ENCODE results near the gene ABHD17A. TPM values are rescaled to one million over a fixed set of nuclear protein-coding genes. Genes with fewer than 3 reads are reported as not detected.

The ABHD17A gene
- total and polyA plus RNA-seq, 8 donors: 41.3 to 72.7 (median 56.8) TPM

DNA sequence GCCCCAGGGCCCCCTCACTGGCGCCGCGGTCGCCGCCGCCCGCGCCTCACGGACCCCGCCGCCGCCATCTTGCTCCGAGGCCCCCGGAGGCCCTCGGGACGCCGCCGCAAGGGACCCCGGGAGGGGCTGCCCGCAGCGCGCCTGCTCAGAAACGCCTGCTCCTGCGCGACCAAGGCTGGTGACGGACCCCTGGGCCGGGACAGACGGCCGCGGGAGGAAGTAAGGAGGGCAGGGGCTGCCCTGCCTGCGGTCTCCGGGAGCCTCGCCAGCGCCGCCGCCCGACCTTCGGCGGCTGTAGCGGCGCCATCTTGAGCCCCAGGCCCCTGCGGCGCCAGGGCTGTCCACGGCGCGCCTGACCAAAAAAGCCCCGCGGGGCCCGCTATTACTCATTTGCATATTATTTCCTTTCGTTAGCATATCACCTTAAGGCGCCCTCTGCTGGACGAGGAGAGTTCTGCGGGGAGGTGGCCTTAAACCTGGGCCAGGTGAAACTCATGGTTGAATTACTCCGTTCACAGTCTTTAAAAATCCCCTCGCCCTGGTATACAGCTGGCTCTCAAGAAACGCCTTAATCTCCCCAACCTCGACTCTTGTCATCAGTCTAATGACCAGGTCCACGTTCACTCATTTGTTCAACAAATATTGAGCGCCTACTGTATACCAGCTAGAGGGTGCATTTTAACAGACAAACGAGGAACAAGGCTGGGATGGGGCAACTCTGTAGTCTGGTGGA, 36.7 kb downstream of the ABHD17A start, which contains the start of gene REXO1:
REXO1 (minus strand) TSS at position 85 of the 733 bp plus-strand sequence. CDS start 125 bp downstream, outside the sequence.
- DNase-seq (peak; percentile 92 to 97 (median 96)), ATAC-seq (peak; percentile 91)
- Histone ChIP-seq H3K4me3 (peak within 1 kb of the TSS; percentile 97 to 100), H3K27ac (peak within 1 kb of the TSS; percentile 99), H3K27me3 (no peaks in the 10 kb centered on the region), H3K4me1 (peaks cover 19 to 70% of the 10 kb centered on the region in 2 donors), H3K36me3 (peaks cover 0 to 19% of the 10 kb centered on the region in 2 donors), H3K9me3 (no peaks in the 10 kb centered on the region)
- TF ChIP-seq, protein P1, sequence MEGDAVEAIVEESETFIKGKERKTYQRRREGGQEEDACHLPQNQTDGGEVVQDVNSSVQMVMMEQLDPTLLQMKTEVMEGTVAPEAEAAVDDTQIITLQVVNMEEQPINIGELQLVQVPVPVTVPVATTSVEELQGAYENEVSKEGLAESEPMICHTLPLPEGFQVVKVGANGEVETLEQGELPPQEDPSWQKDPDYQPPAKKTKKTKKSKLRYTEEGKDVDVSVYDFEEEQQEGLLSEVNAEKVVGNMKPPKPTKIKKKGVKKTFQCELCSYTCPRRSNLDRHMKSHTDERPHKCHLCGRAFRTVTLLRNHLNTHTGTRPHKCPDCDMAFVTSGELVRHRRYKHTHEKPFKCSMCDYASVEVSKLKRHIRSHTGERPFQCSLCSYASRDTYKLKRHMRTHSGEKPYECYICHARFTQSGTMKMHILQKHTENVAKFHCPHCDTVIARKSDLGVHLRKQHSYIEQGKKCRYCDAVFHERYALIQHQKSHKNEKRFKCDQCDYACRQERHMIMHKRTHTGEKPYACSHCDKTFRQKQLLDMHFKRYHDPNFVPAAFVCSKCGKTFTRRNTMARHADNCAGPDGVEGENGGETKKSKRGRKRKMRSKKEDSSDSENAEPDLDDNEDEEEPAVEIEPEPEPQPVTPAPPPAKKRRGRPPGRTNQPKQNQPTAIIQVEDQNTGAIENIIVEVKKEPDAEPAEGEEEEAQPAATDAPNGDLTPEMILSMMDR (IDR thresholded peaks at IDR 0.05): peak; percentile 85 to 96
- intact Hi-C loops (cut with DNase I): no loop called here

DNA sequence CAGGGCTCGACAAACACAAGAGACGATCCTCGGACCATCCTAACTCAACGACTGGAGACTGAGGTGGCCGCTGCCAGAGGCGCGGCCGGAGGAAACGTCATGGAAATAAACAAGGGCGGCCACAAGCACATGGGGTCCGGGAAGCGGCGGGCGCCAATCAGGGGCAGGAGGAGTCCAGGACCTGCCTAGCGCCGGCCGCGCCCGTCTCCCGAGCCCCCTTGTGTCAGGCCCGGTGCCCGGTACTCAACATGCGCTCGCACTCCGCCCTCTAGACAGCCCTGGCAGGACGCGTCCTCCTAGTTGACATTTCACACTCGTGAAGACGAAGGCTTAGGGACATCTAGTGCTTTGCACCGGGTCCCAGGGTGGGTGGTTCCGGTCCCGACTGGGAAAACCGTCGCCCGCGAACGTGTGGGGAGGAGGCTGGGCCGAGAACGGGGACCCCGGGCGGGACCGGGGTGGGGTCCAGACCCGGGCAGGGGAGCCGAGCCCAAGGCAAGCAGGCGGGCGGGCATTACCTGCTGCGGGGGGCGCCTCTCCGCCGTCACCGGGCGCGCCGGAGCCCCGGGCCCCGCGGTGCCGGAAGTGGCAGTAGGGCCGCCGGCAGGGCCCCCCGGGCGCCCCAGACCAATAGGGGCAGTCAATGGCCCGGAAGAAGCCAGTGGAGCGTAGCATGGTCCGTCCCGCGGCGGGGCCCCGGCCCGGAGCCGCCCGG, 37.5 kb downstream of the ABHD17A start:
- intact Hi-C loops (cut with DNase I): no loop called here
- ATAC-seq (no peak), DNase-seq (peak in 1 of 4 donors; percentile 85)
- peak overlapping the region; percentile 97 to 100 for H3K4me3 ChIP-seq
- H3K9me3 ChIP-seq: no peaks in the 10 kb centered on the region
- peak overlapping the region; percentile 99 for H3K27ac ChIP-seq
- peaks cover 16 to 70% of the 10 kb centered on the region in 2 donors for H3K4me1 ChIP-seq
- no peaks in the 10 kb centered on the region for H3K27me3 ChIP-seq
- H3K36me3 ChIP-seq: peaks cover 0 to 23% of the 10 kb centered on the region in 2 donors
- TF ChIP-seq, protein P1 (IDR thresholded peaks at IDR 0.05): no peak

DNA sequence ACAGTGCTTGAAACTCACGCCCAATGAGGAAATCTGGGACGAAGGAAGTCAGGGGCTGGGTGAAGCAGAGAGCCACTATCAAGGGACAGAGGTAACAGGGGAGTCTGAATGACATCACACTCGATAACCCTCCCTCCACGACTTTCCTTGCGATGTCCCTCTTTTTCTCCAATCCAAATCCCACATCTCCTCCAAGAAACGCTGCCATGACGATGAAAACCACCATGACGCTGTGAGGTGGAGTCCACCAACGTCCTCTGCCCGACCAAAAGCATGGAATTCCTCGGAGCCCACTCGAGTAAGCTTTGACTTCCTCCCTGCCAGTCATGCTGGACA, 38.0 kb downstream of the ABHD17A start:
- TF ChIP-seq, protein P1 (IDR thresholded peaks at IDR 0.05): no peak
- Histone ChIP-seq H3K4me1 (peaks cover 16 to 70% of the 10 kb centered on the region in 2 donors), H3K27ac (peak overlapping the region; percentile 99), H3K9me3 (no peaks in the 10 kb centered on the region), H3K4me3 (peak overlapping the region; percentile 97 to 100), H3K27me3 (no peaks in the 10 kb centered on the region), H3K36me3 (peaks cover 0 to 23% of the 10 kb centered on the region in 2 donors)
- intact Hi-C loops (cut with DNase I): no loop called here
- DNase-seq (no peak), ATAC-seq (no peak)

DNA sequence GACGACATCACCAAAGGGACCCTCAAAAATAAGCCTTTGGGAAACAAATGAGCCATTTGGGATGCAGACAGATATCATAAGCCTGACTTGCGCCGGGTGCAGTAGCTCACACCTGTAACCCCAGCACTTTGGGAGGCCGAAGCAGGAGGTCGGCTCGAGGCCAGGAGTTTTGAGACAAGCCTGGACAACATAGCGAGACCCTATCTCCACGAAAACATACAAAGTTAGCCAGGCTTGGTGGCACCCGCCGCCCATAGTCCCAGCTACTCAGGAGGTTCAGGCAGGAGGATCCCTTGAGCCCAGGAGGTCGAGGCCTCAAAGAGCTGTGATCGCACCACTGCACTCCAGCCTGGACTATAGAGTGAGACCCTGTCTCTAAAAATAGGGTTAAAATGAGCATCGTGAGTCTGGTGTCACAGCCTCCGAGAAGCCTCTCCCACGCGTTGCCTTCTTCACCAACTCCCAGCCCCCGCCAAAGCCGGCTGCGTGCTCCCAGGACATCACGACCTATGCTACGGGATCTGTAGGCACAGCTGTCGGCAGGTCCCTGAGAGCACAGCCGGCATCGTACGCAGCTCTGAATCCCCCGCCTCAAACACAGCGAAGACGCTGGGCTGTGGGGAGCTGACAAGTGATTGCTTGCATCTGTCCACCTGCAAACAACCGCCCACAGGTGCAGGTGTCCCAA, 38.6 kb downstream of the ABHD17A start:
- intact Hi-C loops (cut with DNase I): no loop called here
- no peak for ATAC-seq
- peaks cover 16 to 70% of the 10 kb centered on the region in 2 donors for H3K4me1 ChIP-seq

More for the DNA sequence above, 38.6 kb downstream of the ABHD17A start:
- no peaks in the 10 kb centered on the region for H3K9me3 ChIP-seq
- TF ChIP-seq, protein P1 (IDR thresholded peaks at IDR 0.05): no peak
- peak in 1 of 4 donors; percentile 68 for DNase-seq
- peak overlapping the region in 1 of 2 donors; percentile 99 for H3K27ac ChIP-seq
- H3K4me3 ChIP-seq: peak overlapping the region in 1 of 2 donors; percentile 100
- H3K36me3 ChIP-seq: peaks cover 0 to 23% of the 10 kb centered on the region in 2 donors
- H3K27me3 ChIP-seq: no peaks in the 10 kb centered on the region
